ENCODE measurements around the gene PLGLB1. TPM values are rescaled to one million over a fixed set of nuclear protein-coding genes. Genes with fewer than 3 reads are reported as not detected.
"Not testable (repeated sequence)": the region's sequence is repeated elsewhere in the genome, so short reads cannot be mapped to it uniquely, and the experiment has no call there.

Gene PLGLB1
- total RNA-seq (2021), result 0.97 and 1.2 TPM in 2 replicates
- long read RNA-seq, result 0 reads

DNA sequence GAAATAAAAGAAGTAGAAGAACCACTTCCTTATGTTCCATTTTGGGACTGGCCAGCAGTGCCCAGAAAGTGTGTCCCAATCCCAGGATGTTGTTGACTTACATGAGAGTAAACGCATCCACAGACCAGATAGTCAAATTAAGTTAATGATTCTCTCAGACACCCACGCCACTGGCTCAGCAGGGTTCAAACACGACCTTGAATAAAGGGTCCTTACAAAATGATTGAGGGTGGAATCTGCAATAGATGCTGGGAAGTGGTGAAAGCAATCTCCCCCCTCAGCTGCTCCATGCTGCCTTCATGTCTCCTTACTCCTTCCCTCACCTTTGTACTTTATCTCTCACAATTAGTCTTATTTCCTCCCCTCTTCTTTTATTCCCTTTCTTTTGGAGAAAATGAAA lies at the start of gene PLGLB1:
Gene PLGLB1 (minus strand): TSS at position 101 of the 400 bp plus-strand sequence. CDS start 61 bp downstream, at position 40.
- not testable (repeated sequence) for H3K27me3 Mint-ChIP-seq (ENCODE audit: low read depth)
- no CpG with 5 or more reads among the region's 3 CpGs for WGBS (ENCODE audit: extremely low coverage, insufficient read length, low lambda C conversion rate)

GRCh38 chr2:87064305-87064704 lies 42.7 kb upstream of the PLGLB1 start:
- WGBS (ENCODE audit: extremely low coverage, insufficient read length, low lambda C conversion rate), result no CpG with 5 or more reads among the region's 2 CpGs
- H3K4me2 ChIP-seq (ENCODE audit: insufficient read depth, insufficient read length, low read length); H3K27me3 Mint-ChIP-seq (ENCODE audit: low read depth); H3K4me1 ChIP-seq (ENCODE audit: insufficient read depth, low read length); H4K8ac ChIP-seq (replicated peaks; ENCODE audit: insufficient read length, low read depth, low read length); H2BK20ac ChIP-seq (ENCODE audit: low read depth, low read length, poor library complexity, severe bottlenecking); H3K4ac ChIP-seq (ENCODE audit: low read depth, low read length); H4K5ac ChIP-seq (ENCODE audit: insufficient read length, low read depth, low read length); H3K9me3 Mint-ChIP-seq; H3K79me1 ChIP-seq (ENCODE audit: insufficient read depth, low read depth, low read length, poor library complexity, severe bottlenecking); DNase-seq; H3K14ac ChIP-seq (ENCODE audit: insufficient read depth, low read length); H2BK5ac ChIP-seq (ENCODE audit: insufficient read length, low read length); H2BK15ac ChIP-seq (ENCODE audit: low read depth, low read length); H3K18ac ChIP-seq (ENCODE audit: insufficient read length, low read depth, low read length); H3T11ph ChIP-seq (ENCODE audit: low read length); H3K4me3 Mint-ChIP-seq; H4K91ac ChIP-seq (ENCODE audit: insufficient read length, low read depth, low read length); H3K27ac ChIP-seq (ENCODE audit: insufficient read length, low read depth, low read length); H2BK12ac ChIP-seq (ENCODE audit: insufficient read length, low read depth, low read length); H2AFZ ChIP-seq (ENCODE audit: low read length); H3K9ac ChIP-seq (ENCODE audit: extremely low read depth, insufficient read length, low read length); H3K36me3 Mint-ChIP-seq (ENCODE audit: insufficient read depth in 1 of 3, low read depth in 3 of 3); H4K20me1 ChIP-seq (ENCODE audit: control insufficient read depth, insufficient read depth, insufficient read length); H3K27me3 ChIP-seq (ENCODE audit: insufficient read depth, low read length); H2BK120ac ChIP-seq (ENCODE audit: low read depth, low read length, poor library complexity, severe bottlenecking); H3K9me3 ChIP-seq (ENCODE audit: control insufficient read depth, low read depth, low read length); H3K23ac ChIP-seq (ENCODE audit: insufficient read length, low read depth, low read length); H3K56ac ChIP-seq (ENCODE audit: insufficient read length, low read depth, low read length); H3K27ac Mint-ChIP-seq; H3K4me1 Mint-ChIP-seq; H2AK5ac ChIP-seq (ENCODE audit: insufficient read length, low read length); H3K23me2 ChIP-seq (ENCODE audit: insufficient read length, low read depth, low read length, poor library complexity, severe bottlenecking); H3K79me2 ChIP-seq (ENCODE audit: insufficient read depth, low read length): not testable (repeated sequence)

More for the DNA sequence above, at the start of gene PLGLB1:
- H4K20me1 ChIP-seq (ENCODE audit: control insufficient read depth, insufficient read depth, insufficient read length); H3K18ac ChIP-seq (ENCODE audit: insufficient read length, low read depth, low read length); H3T11ph ChIP-seq (ENCODE audit: low read length); H3K23me2 ChIP-seq (ENCODE audit: insufficient read length, low read depth, low read length, poor library complexity, severe bottlenecking); H2BK5ac ChIP-seq (ENCODE audit: insufficient read length, low read length); H2BK15ac ChIP-seq (ENCODE audit: low read depth, low read length); H3K79me1 ChIP-seq (ENCODE audit: insufficient read depth, low read depth, low read length, poor library complexity, severe bottlenecking); H3K27ac ChIP-seq (ENCODE audit: insufficient read length, low read depth, low read length); H3K4me1 ChIP-seq (ENCODE audit: insufficient read depth, low read length); H3K4ac ChIP-seq (ENCODE audit: low read depth, low read length); H2BK12ac ChIP-seq (ENCODE audit: insufficient read length, low read depth, low read length); H3K27ac Mint-ChIP-seq; H3K14ac ChIP-seq (ENCODE audit: insufficient read depth, low read length); DNase-seq; H2AK5ac ChIP-seq (ENCODE audit: insufficient read length, low read length); H3K56ac ChIP-seq (ENCODE audit: insufficient read length, low read depth, low read length); H3K27me3 ChIP-seq (ENCODE audit: insufficient read depth, low read length); H3K4me2 ChIP-seq (ENCODE audit: insufficient read depth, insufficient read length, low read length); H2BK120ac ChIP-seq (ENCODE audit: low read depth, low read length, poor library complexity, severe bottlenecking); H3K79me2 ChIP-seq (ENCODE audit: insufficient read depth, low read length); H3K4me3 Mint-ChIP-seq; H3K9me3 Mint-ChIP-seq; H3K23ac ChIP-seq (ENCODE audit: insufficient read length, low read depth, low read length); H2BK20ac ChIP-seq (ENCODE audit: low read depth, low read length, poor library complexity, severe bottlenecking); H4K5ac ChIP-seq (ENCODE audit: insufficient read length, low read depth, low read length); H3K9ac ChIP-seq (ENCODE audit: extremely low read depth, insufficient read length, low read length); H3K4me1 Mint-ChIP-seq; H2AFZ ChIP-seq (ENCODE audit: low read length); H3K36me3 Mint-ChIP-seq (ENCODE audit: insufficient read depth in 1 of 3, low read depth in 3 of 3); H3K9me3 ChIP-seq (ENCODE audit: control insufficient read depth, low read depth, low read length); H4K91ac ChIP-seq (ENCODE audit: insufficient read length, low read depth, low read length); H4K8ac ChIP-seq (replicated peaks; ENCODE audit: insufficient read length, low read depth, low read length): not testable (repeated sequence)

Data from H9 (cell line).